Fibroblast of skin of abdomen (primary cell): ENCODE measurements around the gene ZMYND8.
A peak's percentile ranks its signal among the peaks of the same experiment; 100 is the strongest.
"Not testable (repeated sequence)": the region's sequence is repeated elsewhere in the genome, so short reads cannot be mapped to it uniquely, and the experiment has no call there.

ENCODE experiments used
- DNase-seq: peaks from one replicate; pipeline ENCODE4 v3.0.0-alpha.2; 2013

The ZMYND8 gene

DNA sequence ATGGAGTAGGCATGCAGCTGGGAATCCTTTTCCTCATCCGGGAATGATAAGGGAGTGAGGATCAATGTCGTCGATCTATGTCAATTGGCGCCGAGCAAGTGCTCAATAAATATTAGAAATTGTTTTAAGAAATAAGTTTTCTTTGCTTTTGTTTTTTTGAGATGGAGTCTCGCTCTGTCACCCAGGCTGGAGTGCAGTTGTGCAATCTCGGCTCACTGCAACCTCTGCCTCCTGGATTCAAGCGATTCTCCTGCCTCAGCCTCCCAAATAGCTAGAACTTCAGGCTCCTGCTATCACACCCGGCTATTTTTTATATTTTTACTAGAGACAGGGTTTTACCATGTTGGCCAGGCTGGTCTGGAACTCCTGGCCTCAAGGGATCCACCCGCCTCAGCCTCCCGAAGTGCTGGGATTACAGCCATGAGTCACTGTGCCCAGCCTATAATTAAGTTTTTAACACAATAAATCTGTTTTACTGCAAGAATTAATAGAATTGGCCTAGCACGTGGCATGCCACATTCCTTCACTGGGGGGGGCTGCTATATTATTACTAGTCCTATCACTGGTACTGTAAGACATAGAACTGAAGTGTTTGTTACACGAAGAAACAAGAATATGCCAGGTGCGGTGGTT is 92.2 kb downstream of the ZMYND8 start:
- not testable (repeated sequence) for DNase-seq

GRCh38 chr20:47263465-47264084 is 92.9 kb downstream of the ZMYND8 start:
- no peak for DNase-seq

DNA sequence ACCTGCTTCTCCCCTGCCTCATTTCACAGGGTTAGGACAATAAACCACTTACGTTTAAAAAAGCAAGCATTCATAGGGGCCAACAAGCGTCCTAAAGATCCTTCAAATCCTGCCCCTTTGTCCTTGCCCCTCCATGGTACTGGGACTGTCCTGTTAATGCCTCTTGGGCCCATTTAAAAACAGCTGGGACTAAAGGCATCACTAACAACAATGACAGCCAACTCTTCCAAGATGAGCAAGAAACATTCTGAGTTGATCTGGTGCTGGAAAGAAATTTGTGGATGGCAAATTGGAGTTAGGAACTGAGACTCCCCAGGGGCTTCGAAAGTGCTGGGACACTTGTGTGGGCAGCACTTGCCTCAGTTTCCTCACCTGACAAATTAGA is 93.4 kb downstream of the ZMYND8 start:
- no peak for DNase-seq

GRCh38 chr20:47262365-47263013 is 94.0 kb downstream of the ZMYND8 start:
- peak; percentile 39 for DNase-seq

GRCh38 chr20:47262008-47262364 is 94.5 kb downstream of the ZMYND8 start:
- DNase-seq = no peak

- not testable (repeated sequence) for DNase-seq
Measured at GRCh38 chr20:47261161-47261774, 95.2 kb downstream of the ZMYND8 start.

DNA sequence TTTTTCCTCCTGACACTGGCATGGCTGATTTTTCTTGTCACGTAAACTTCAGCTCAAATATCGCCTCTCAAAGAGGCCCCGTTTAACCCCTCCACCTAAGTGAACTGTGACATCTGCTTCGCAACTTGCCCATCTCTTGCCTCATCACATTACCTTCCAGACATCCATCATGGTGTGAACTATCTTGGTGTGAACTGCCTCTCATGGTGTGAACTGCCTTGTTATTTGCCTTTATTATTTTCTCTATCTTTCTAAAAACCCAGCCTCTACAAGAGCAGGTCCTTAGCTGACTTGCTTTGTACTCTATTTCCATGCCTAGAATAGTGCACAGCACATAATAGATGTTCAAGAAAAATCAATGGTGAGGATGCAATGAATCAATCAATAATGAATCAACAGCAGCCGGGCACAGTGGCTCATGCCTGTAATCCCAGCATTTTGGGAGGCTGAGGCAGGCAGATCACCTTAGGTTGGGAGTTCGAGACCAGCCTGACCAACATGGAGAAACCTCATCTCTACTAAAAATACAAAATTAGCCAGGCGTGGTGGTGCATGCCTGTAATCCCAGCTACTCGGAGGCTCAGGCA is 95.9 kb downstream of the ZMYND8 start:
- not testable (repeated sequence) for DNase-seq

GRCh38 chr20:47258745-47259695 is 97.5 kb downstream of the ZMYND8 start:
- DNase-seq = no peak

DNA sequence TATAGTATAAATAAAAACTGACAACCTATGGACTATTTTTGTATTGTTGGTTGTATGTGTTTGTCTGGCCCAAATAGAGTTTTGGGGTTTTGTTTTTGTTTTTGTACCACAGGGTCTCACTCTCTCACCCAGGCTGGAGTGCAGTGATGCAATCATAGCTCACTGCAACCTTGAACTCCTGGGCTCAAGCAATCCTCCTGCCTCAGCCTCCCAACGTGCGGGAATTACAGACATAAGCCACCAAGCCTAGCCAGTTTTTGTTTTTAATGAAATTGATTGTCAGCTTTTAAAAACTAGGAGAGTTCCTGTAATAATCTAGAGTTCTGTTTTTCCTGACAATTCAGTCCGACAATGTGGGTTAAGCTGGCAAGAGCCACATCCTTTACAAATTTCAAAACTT is 98.7 kb downstream of the ZMYND8 start:
- no peak for DNase-seq

- DNase-seq = no peak
Measured at GRCh38 chr20:47257256-47257655, 99.2 kb downstream of the ZMYND8 start.

DNA sequence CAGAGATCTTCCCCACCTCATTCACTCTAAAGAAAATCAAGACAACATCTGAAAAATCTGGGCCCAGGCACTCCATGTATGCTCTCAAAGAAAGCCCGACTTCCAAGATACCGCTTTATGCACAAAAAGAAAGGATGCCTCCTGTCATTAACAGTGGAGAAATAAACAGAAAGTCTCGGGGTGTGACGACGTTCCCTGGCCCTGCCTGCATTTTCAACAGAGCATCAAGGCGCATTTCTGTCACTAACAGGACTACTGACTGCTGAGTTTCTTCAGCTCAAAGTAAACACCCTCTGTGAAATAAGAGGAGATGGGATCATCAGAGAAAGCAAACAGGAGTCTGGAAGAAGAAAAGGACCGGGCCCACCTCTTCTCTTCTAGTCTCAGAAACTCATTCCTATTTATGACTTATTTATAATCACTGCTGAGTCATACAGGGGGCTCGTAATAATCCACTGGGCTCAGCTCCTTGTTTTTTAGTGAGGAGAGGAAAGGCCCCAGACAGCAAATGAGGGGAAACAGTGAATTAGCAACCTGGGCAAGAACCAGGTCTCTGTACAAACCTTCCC is 99.7 kb downstream of the ZMYND8 start:
- DNase-seq = peak; percentile 44

- DNase-seq = no peak
Measured at GRCh38 chr20:47253872-47254271, 102.6 kb downstream of the ZMYND8 start.

DNA sequence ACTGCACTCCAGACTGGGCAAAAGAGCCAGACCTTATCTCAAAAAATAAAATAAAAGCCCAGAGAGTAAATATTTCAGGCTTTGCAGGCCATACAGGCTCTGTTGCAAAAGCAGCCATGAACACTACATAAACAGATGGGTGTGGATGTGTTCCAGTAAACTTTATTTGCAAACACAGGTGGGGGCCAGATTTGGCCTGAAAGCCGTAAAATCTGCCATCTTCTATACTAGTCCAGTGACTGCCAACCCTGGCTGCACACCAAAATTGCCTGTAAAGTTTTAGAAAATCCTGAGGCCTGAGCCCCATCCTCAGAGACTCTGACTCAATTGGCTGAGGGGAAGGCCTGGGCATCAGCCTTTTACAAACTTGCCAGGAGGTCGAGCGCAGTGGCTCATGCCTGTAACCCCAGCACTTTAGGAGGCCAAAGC is 103.6 kb downstream of the ZMYND8 start:
- DNase-seq = no peak

GRCh38 chr20:47251154-47252020 is 105.1 kb downstream of the ZMYND8 start:
- DNase-seq = no peak

GRCh38 chr20:47250360-47250759 is 106.1 kb downstream of the ZMYND8 start:
- no peak for DNase-seq

- DNase-seq = no peak
Measured at GRCh38 chr20:47249913-47250312, 106.6 kb downstream of the ZMYND8 start.

DNA sequence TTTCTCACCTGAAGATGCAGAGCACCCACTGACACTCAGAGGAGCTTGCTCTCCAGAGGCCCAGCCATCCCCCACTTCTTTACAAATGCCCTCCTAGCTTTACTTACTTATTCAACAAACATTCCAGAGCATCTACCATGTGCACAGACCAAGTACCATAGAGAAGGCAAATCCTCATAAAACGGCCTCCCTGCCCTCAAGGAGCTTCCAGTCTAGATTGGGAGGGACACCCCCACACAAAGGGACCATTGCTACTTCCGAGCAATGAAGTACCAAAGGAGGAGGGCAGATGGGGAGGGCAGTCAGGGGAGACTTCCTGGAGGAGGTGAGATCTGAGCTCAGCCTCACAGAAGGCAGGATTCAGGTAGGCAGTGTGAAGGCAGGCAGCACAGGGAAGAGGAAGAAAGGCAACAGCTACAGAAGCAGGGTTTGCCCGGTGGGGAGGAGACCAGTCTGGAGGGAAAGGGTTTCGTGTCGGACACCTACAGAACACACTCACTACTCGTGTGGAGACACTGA is 108.0 kb downstream of the ZMYND8 start:
- no peak for DNase-seq

DNA sequence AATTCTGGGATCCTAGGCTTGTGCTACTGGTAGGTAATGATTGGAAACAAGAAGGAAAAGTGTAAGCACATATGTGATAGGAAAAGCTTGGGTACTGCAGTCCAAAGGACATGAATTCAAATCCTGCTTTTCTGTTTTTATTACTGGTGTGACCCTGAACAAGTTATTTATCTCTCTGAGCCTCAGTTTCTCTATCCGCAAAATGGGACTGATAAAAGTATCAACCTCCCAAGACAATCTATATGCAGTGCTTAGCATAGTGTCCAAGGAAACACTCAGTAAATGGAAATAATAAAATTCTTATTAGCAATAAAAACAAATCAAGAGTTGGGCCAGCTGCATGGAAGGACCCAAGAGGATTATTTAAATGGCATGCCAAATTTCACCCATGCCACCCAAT is 108.5 kb downstream of the ZMYND8 start:
- no peak for DNase-seq

DNA sequence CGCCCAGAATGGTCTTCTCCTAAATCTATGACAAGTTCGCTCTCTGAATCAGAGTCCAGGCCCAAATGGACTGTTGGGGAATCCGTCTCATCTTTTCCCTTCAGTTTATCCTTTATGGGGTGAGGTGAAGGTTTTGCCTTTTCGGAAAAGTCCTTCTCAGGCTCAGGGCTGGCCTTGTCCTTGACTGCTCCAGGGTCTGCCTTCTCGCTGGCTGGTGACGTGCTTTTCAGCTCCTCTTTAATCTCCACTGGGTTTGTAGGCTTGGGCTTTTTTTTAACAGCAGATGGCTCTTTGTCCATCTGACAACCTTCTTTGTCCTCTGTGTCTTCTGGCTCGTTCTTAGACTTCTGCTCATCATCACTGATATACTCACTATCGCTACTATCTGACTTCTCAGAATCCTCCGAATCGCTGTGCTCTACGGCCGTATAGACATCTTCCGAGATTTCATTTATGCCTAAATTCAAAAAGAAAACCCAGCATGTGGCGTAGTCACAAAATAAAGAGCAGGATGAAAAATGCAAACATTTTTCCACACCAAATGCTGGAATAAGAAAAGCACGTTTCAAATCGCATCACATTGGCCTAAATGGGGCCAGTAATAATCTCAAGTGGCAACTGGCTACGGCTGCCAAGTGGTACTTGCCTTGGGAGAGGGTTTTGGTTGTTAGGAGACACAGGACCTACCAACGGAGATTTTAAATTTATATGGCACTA is 110.3 kb downstream of the ZMYND8 start:
- no peak for DNase-seq

- not testable (repeated sequence) for DNase-seq
Measured at GRCh38 chr20:47245166-47245565, 111.3 kb downstream of the ZMYND8 start.
